PC-9 (cell line): ENCODE data around the gene NINL. TPM values are rescaled to one million over a fixed set of nuclear protein-coding genes. Genes with fewer than 3 reads are reported as not detected.

Experiments
- BruUV-seq: library from RNA; stranded (reverse); fragments of 400-500 nt; replicated peaks from 2 replicates; lab custom pipeline; 2021; lab: Mats Ljungman, UMichigan
- CTCF ChIA-PET: fragments of 300-600 bp; sonication (Branson Sonifier 250); formaldehyde crosslinking; loops from one replicate; lab custom pipeline; 2022; ENCODE audit warnings: antibody characterized with exemption; lab: Charles Lee
- POLR2A ChIA-PET: fragments of 300-600 bp; sonication (Branson Sonifier 250); formaldehyde crosslinking; loops from one replicate; lab custom pipeline; 2022; ENCODE audit warnings: antibody characterized with exemption; ENCODE audit not compliant: unreplicated experiment; lab: Charles Lee
- DNase-seq, 2 experiments: peaks; one replicate each; pipeline versions ENCODE4 v3.0.0 to v3.0.0-alpha.2; 2015 to 2022; ENCODE audit warnings: mixed read lengths in 1 of 2
- H2AFZ ChIP-seq: fragments of 200-600 bp; sonication (generic); 2 replicates; pipeline ENCODE4 v1.8.1; 2017; ENCODE audit warnings: antibody characterized with exemption
- H3F3A ChIP-seq: fragments of 200-600 bp; sonication (generic); 2 replicates; pipeline ENCODE4 v1.8.1; 2017; ENCODE audit warnings: antibody characterized with exemption, mild to moderate bottlenecking, low read depth; ENCODE audit not compliant: insufficient read depth
- H3K27ac ChIP-seq: fragments of 200-600 bp; sonication (generic); 2 replicates; pipeline ENCODE4 v1.6.1; 2016; ENCODE audit warnings: mixed run types
- H3K27me3 ChIP-seq: fragments of 200-600 bp; sonication (generic); 2 replicates; pipeline ENCODE4 v1.6.1; 2016; ENCODE audit warnings: low read depth, mixed run types; ENCODE audit not compliant: insufficient read depth
- H3K36me3 ChIP-seq: fragments of 200-600 bp; sonication (generic); 2 replicates; pipeline ENCODE4 v1.6.1; 2016; ENCODE audit warnings: low read depth, mixed run types
- H3K4me1 ChIP-seq: fragments of 200-600 bp; sonication (generic); replicated peaks from 2 replicates; pipeline ENCODE4 v1.6.1; 2016; ENCODE audit warnings: mixed run types; ENCODE audit not compliant: insufficient read depth
- H3K4me2 ChIP-seq: fragments of 200-600 bp; sonication (generic); 2 replicates; pipeline ENCODE4 v1.6.1; 2017; ENCODE audit warnings: mixed run types
- H3K4me3 ChIP-seq: fragments of 200-600 bp; sonication (generic); 2 replicates; pipeline ENCODE4 v1.6.1; 2016; ENCODE audit warnings: mixed run types
- H3K79me2 ChIP-seq: fragments of 200-600 bp; sonication (generic); 2 replicates; pipeline ENCODE4 v1.6.1; 2017; ENCODE audit warnings: low read depth, mixed run types
- H3K9me2 ChIP-seq: fragments of 200-600 bp; sonication (generic); 2 replicates; pipeline ENCODE4 v1.8.1; 2017; ENCODE audit warnings: mild to moderate bottlenecking; ENCODE audit not compliant: insufficient read depth
- H3K9me3 ChIP-seq: fragments of 200-600 bp; sonication (generic); 2 replicates; pipeline ENCODE4 v1.8.1; 2016; ENCODE audit warnings: low read depth; ENCODE audit not compliant: insufficient read depth
- H4K20me1 ChIP-seq: fragments of 200-600 bp; sonication (generic); 2 replicates; pipeline ENCODE4 v1.8.1; 2017; ENCODE audit not compliant: insufficient read depth
- CTCF ChIP-seq: fragments of 200-600 bp; sonication (generic); conservative IDR thresholded peaks from 2 replicates; pipeline ENCODE4 v1.6.1; 2017; ENCODE audit warnings: mixed run types, antibody characterized with exemption, mild to moderate bottlenecking, moderate library complexity
- EZH2 ChIP-seq: fragments of 200-600 bp; sonication (generic); IDR thresholded peaks from 2 replicates; pipeline ENCODE4 v1.8.0; 2017; ENCODE audit warnings: antibody characterized with exemption, low read depth
- intact Hi-C: fragments of 100-400 bp; cut with micrococcal nuclease; formaldehyde crosslinking; loops from one replicate; pipeline ENCODE4 v1.10.0; 2022; ENCODE audit not compliant: unreplicated experiment
- total RNA-seq: library from RNA; stranded (reverse); gene quantifications from 2 replicates; pipeline ENCODE4 v1.2.3, GENCODE V29; 2021

The NINL gene
- total RNA-seq, 1 experiment from 2014 or later: 19.6 TPM

GRCh38 chr20:25623736-25624499 is 38.6 kb upstream of the NINL start, which contains the start of gene NANP:
TSS of gene NANP (minus strand) at chr20:25624014. CDS start at chr20:25623948, 66 bp downstream.
- Histone ChIP-seq H3K27me3 (no peaks in the 10 kb centered on the region), H3K9me2 (0 out of 2 replicates have a peak, but pooled peaks cover under 1% of the 10 kb centered on the region), H3K4me1 (peaks cover 26% of the 10 kb centered on the region), H3K36me3 (no peaks in the 10 kb centered on the region; the same call in 1 of the 2 replicates), H3F3A (peaks cover 17% of the 10 kb centered on the region), H3K4me3 (peak within 1 kb of the TSS; percentile 98), H2AFZ (peak within 1 kb of the TSS; percentile 97), H3K9me3 (no peaks in the 10 kb centered on the region), H3K4me2 (peak within 1 kb of the TSS; percentile 80), H4K20me1 (no peaks in the 10 kb centered on the region), H3K79me2 (peaks cover 64% of the 10 kb centered on the region), H3K27ac (peak within 1 kb of the TSS; percentile 97)
- TF ChIP-seq CTCF (no peak), EZH2 (no peak)
- BruUV-seq: no TSS peak
- POLR2A ChIA-PET: no interaction called here
- CTCF ChIA-PET: no interaction called here
- intact Hi-C loops: loop anchor here (2.0 to 10.0 kb wide), 5 partner anchors 39 to 632 kb away; partner anchors contain the start of genes APMAP, GINS1, NINL and ZNF337
- DNase-seq: peak; percentile 94 to 99

GRCh38 chr20:25623225-25623735 is 37.9 kb upstream of the NINL start:
- H3F3A ChIP-seq: peaks cover 17% of the 10 kb centered on the region
- H3K79me2 ChIP-seq: peaks cover 70% of the 10 kb centered on the region
- CTCF ChIA-PET: no interaction called here
- H3K27ac ChIP-seq: peak overlapping the region; percentile 97
- H3K9me3 ChIP-seq: no peaks in the 10 kb centered on the region
- peak in 1 of 2 experiments; percentile 30 for DNase-seq
- H3K4me1 ChIP-seq: peaks cover 26% of the 10 kb centered on the region
- POLR2A ChIA-PET: no interaction called here
- no TSS peak for BruUV-seq
- H3K4me3 ChIP-seq: peak overlapping the region; percentile 98
- no peaks in the 10 kb centered on the region for H3K9me2 ChIP-seq
- peak overlapping the region; percentile 80 for H3K4me2 ChIP-seq
- no peaks in the 10 kb centered on the region; the same call in 1 of the 2 replicates for H3K36me3 ChIP-seq
- intact Hi-C loops: loop anchor here (2.0 to 10.0 kb wide), 4 partner anchors 74 to 631 kb away; partner anchors contain the start of genes APMAP, GINS1 and ZNF337
- no peak for TF ChIP-seq CTCF
- no peak for TF ChIP-seq EZH2
- no peaks in the 10 kb centered on the region for H4K20me1 ChIP-seq
- peak overlapping the region; percentile 97 for H2AFZ ChIP-seq
- no peaks in the 10 kb centered on the region for H3K27me3 ChIP-seq

GRCh38 chr20:25622450-25623224 is 37.3 kb upstream of the NINL start:
- no peak for TF ChIP-seq CTCF
- no peak for TF ChIP-seq EZH2
- POLR2A ChIA-PET: no interaction called here
- intact Hi-C loops: loop anchor here (2.0 to 10.0 kb wide), 4 partner anchors 74 to 630 kb away; partner anchors contain the start of genes APMAP, GINS1 and ZNF337
- no peaks in the 10 kb centered on the region for H4K20me1 ChIP-seq
- DNase-seq: no peak
- TSS peak; percentile 31 for BruUV-seq
- peaks cover 17% of the 10 kb centered on the region for H3F3A ChIP-seq
- no peaks in the 10 kb centered on the region for H3K9me3 ChIP-seq
- H3K27ac ChIP-seq: peak overlapping the region; percentile 97
- peak overlapping the region; percentile 80 for H3K4me2 ChIP-seq
- H3K36me3 ChIP-seq: no peaks in the 10 kb centered on the region; the same call in 1 of the 2 replicates
- H3K4me1 ChIP-seq: peaks cover 26% of the 10 kb centered on the region
- CTCF ChIA-PET: no interaction called here
- H3K79me2 ChIP-seq: peaks cover 72% of the 10 kb centered on the region
- peak overlapping the region; percentile 97 for H2AFZ ChIP-seq
- no peaks in the 10 kb centered on the region for H3K9me2 ChIP-seq
- H3K27me3 ChIP-seq: no peaks in the 10 kb centered on the region
- H3K4me3 ChIP-seq: peak overlapping the region; percentile 98
